MCF 10A (cell line): ENCODE data around the gene TCF12. TPM values are rescaled to one million over a fixed set of nuclear protein-coding genes. Genes with fewer than 3 reads are reported as not detected.

ENCODE experiments used
- BruUV-seq: library from RNA; stranded (reverse); fragments of 400-500 nt; replicated peaks from 2 replicates; lab custom pipeline; 2021; lab: Mats Ljungman, UMichigan
- CTCF ChIA-PET: fragments of 300-600 bp; sonication (Branson Sonifier 250); formaldehyde crosslinking; extraction: SDS; loops from one replicate; lab custom pipeline; 2021; ENCODE audit warnings: antibody characterized with exemption, inconsistent platforms; lab: Yijun Ruan, JAX
- POLR2A ChIA-PET: fragments of 300-600, 350-650 bp; sonication (Branson Sonifier 250); formaldehyde crosslinking; extraction: SDS; loops from one replicate; lab custom pipeline; 2020; ENCODE audit warnings: antibody characterized with exemption, inconsistent platforms; lab: Yijun Ruan, JAX
- DNase-seq: peaks from one replicate; pipeline ENCODE4 v3.0.0-alpha.2; 2018; ENCODE audit not compliant: unreplicated experiment
- H3K27ac Mint-ChIP-seq: one replicate; pipeline ENCODE4 v1.8.0; 2022; ENCODE audit warnings: mild to moderate bottlenecking, low read depth, mixed read lengths; ENCODE audit not compliant: unreplicated experiment
- H3K27me3 Mint-ChIP-seq: one replicate; pipeline ENCODE4 v1.8.0; 2022; ENCODE audit warnings: mixed read lengths; ENCODE audit not compliant: insufficient read depth, unreplicated experiment
- H3K36me3 Mint-ChIP-seq: one replicate; pipeline ENCODE4 v1.8.0; 2022; ENCODE audit warnings: mild to moderate bottlenecking, moderate library complexity, mixed read lengths; ENCODE audit not compliant: insufficient read depth, unreplicated experiment
- H3K4me1 Mint-ChIP-seq: one replicate; pipeline ENCODE4 v1.8.0; 2022; ENCODE audit warnings: mixed read lengths; ENCODE audit not compliant: insufficient read depth, unreplicated experiment
- H3K4me3 Mint-ChIP-seq: one replicate; pipeline ENCODE4 v1.8.0; 2022; ENCODE audit warnings: mild to moderate bottlenecking, moderate library complexity, mixed read lengths; ENCODE audit not compliant: unreplicated experiment
- H3K9me3 Mint-ChIP-seq: one replicate; pipeline ENCODE4 v1.8.0; 2022; ENCODE audit warnings: mixed read lengths; ENCODE audit not compliant: unreplicated experiment
- intact Hi-C: fragments of 100-400 bp; cut with micrococcal nuclease; formaldehyde crosslinking; loops from 2 replicates; pipeline ENCODE4 v1.14.1; 2022
- total RNA-seq: library from RNA; stranded (reverse); gene quantifications from 2 replicates; pipeline ENCODE4 v1.2.3, GENCODE V29; 2022
- TF ChIP-seq, protein P1 (sequence below): fragments of 200-600 bp; IDR thresholded peaks from one replicate; pipeline ENCODE4 v1.8.0; 2022; ENCODE audit warnings: antibody characterized with exemption, mild to moderate bottlenecking; ENCODE audit not compliant: unreplicated experiment

The TCF12 gene
- total RNA-seq, 1 experiment from 2014 or later: 140 TPM

DNA sequence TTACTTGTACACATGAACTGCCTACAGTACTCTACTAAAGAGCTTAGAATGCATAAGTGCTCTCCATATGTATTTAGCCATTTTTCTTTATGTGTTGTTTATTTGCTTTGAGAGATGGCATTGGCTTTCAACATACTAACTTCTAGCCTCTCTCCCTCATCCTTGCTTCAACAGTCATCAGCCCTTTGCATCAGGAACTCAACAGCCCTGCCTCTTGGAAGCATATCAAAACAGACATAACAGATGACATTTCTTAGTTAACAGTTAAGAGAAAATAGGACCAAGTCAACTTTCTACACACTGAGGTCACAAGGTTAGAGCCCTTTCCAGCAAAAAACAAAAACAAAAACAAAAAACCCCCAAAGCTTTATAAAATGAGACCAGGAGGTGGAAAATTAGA, 145.6 kb downstream of the TCF12 start:
- TF ChIP-seq, protein P1, sequence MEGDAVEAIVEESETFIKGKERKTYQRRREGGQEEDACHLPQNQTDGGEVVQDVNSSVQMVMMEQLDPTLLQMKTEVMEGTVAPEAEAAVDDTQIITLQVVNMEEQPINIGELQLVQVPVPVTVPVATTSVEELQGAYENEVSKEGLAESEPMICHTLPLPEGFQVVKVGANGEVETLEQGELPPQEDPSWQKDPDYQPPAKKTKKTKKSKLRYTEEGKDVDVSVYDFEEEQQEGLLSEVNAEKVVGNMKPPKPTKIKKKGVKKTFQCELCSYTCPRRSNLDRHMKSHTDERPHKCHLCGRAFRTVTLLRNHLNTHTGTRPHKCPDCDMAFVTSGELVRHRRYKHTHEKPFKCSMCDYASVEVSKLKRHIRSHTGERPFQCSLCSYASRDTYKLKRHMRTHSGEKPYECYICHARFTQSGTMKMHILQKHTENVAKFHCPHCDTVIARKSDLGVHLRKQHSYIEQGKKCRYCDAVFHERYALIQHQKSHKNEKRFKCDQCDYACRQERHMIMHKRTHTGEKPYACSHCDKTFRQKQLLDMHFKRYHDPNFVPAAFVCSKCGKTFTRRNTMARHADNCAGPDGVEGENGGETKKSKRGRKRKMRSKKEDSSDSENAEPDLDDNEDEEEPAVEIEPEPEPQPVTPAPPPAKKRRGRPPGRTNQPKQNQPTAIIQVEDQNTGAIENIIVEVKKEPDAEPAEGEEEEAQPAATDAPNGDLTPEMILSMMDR: no peak
- no peaks in the 10 kb centered on the region for H3K9me3 Mint-ChIP-seq
- ChIA-PET POLR2A (no interaction called here), CTCF (interaction anchor here (0.6 kb wide), 1 partner anchor 60 kb away, joined by 3 read pairs; no protein-coding TSS in a partner anchor)
- BruUV-seq: TSS peak; percentile 14
- intact Hi-C loops: no loop called here
- H3K27ac Mint-ChIP-seq: no peak overlapping the region
- no peaks in the 10 kb centered on the region for H3K27me3 Mint-ChIP-seq
- no peak overlapping the region for H3K4me3 Mint-ChIP-seq
- DNase-seq: no peak
- H3K36me3 Mint-ChIP-seq: peaks cover 5% of the 10 kb centered on the region
- peaks cover 31% of the 10 kb centered on the region for H3K4me1 Mint-ChIP-seq

DNA sequence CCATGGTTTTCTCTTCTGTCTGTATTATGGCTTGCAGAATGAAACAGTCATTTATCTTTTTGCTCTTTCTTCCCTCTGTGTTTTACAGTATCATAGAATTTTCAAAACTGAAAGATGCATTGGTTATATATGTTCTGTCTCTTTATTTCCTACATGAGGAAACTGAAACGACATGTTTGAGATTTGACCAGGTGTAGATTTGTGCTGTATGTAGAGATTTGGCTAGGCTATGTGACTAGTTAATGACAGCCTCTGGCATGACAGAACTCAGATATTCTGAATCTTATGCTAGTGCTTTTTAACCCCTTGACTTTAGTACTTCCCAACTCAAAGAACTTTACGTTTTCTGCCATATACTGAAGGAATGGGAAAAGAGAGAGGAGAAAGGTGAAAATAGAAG, 151.0 kb downstream of the TCF12 start:
- intact Hi-C loops: no loop called here
- no TSS peak for BruUV-seq
- Mint-ChIP-seq H3K27me3 (no peaks in the 10 kb centered on the region), H3K36me3 (no peaks in the 10 kb centered on the region), H3K9me3 (no peaks in the 10 kb centered on the region), H3K27ac (peak overlapping the region; percentile 94), H3K4me3 (no peak overlapping the region), H3K4me1 (peaks cover 32% of the 10 kb centered on the region)
- TF ChIP-seq, protein P1: no peak
- POLR2A ChIA-PET: no interaction called here
- no peak for DNase-seq
- CTCF ChIA-PET: no interaction called here

DNA sequence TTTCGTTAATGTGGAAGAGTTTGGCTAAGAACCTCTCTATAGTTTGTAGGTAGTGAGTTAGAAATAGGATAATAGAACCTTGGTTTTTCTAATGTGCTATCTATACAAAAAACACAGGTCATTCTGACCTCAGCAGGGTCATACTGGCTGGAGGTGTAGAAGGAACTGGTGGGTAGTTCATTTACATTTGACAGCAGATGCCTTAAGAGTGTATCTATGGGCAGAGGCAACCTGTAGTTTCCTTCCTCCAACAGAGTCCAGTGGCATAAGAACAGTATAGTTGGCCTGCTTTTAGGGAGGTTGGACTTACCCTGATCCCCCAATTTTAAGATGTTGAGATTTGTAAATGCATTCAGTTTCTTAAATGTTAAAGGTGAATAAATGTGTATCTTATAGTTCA, 152.2 kb downstream of the TCF12 start:
- Mint-ChIP-seq H3K4me1 (peaks cover 35% of the 10 kb centered on the region), H3K27ac (no peak overlapping the region), H3K27me3 (no peaks in the 10 kb centered on the region), H3K36me3 (no peaks in the 10 kb centered on the region), H3K4me3 (no peak overlapping the region), H3K9me3 (no peaks in the 10 kb centered on the region)
- TF ChIP-seq, protein P1: no peak
- no TSS peak for BruUV-seq
- intact Hi-C loops: no loop called here
- ChIA-PET POLR2A (no interaction called here), CTCF (no interaction called here)
- DNase-seq: no peak

DNA sequence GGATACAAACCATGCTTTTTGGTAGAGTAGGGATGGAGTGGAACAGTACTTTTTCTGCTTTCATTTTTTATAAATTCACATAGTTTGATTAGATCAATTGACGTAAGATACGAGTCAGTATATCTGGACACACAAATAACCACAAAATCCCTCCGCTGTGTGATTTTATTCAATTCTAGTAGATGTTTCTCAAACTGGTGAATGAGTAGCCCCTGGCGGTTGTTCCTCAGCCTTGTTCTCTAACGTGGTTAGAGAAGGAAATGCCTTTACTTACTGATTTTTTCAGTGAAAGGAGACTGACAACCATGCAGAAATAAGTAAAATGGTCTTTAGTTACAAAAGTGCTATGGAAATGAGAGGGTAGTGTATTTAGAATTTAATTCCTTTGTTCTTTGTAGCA, 161.0 kb downstream of the TCF12 start:
- no peaks in the 10 kb centered on the region for H3K36me3 Mint-ChIP-seq
- TF ChIP-seq, protein P1: no peak
- intact Hi-C loops: no loop called here
- no peak overlapping the region for H3K4me3 Mint-ChIP-seq
- no peak for DNase-seq
- CTCF ChIA-PET: interaction anchor here (0.6 kb wide), 1 partner anchor 577 kb away, joined by 3 read pairs; no protein-coding TSS in a partner anchor
- peaks cover 4% of the 10 kb centered on the region for H3K4me1 Mint-ChIP-seq
- no peak overlapping the region for H3K27ac Mint-ChIP-seq
- H3K9me3 Mint-ChIP-seq: no peaks in the 10 kb centered on the region
- POLR2A ChIA-PET: interaction anchor here (0.5 kb wide), 1 partner anchor 54 kb away, joined by 3 read pairs; no protein-coding TSS in a partner anchor
- no TSS peak for BruUV-seq
- H3K27me3 Mint-ChIP-seq: no peaks in the 10 kb centered on the region
